NB4 (cell line): Measurements from ENCODE around the gene RPP30.

Source experiments
- DNase-seq: peaks from one replicate; pipeline ENCODE4 v3.0.0; 2010; ENCODE audit warnings: low read depth
- H3K4me3 ChIP-seq: one replicate; pipeline ENCODE4 v1.5.1; 2011; ENCODE audit warnings: mild to moderate bottlenecking, low read depth, low read length, moderate library complexity
- MYC ChIP-seq: IDR thresholded peaks from 2 replicates; pipeline ENCODE4 v1.6.1; 2011; ENCODE audit warnings: low read depth, low read length
- POLR2A ChIP-seq: IDR thresholded peaks from 2 replicates; pipeline ENCODE4 v1.6.1; 2011; ENCODE audit warnings: mild to moderate bottlenecking; ENCODE audit not compliant: insufficient read length; ENCODE audit errors: extremely low read depth
- TF ChIP-seq, protein P1 (sequence below): IDR thresholded peaks from 2 replicates; pipeline ENCODE4 v1.6.1; 2011; ENCODE audit warnings: low read depth, low read length
- TF ChIP-seq, protein P2 (sequence below): IDR thresholded peaks from one replicate; pipeline ENCODE4 v1.5.1; 2012; ENCODE audit warnings: low read depth, low read length

Gene RPP30

DNA sequence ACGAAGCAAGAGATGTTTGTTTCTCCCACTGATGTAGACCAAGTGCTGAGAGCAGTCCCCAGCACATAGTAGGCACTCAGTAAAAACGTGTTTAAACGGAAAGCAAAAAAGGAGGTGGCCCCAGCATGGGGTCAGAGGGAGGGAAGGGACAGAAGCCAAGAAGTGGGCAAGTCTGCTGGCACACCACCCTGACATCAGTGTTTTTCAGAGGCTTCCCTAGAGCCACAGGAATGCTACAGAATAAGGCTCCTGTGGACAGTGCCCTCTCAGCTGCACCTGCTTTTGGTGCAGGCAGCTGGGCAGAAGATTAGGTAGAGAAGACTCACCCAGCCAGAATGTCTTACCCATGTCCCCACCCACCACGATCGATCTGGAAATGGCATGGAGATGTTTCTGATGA lies 57.4 kb downstream of the RPP30 start:
- no peak for DNase-seq
- TF ChIP-seq, protein P1, sequence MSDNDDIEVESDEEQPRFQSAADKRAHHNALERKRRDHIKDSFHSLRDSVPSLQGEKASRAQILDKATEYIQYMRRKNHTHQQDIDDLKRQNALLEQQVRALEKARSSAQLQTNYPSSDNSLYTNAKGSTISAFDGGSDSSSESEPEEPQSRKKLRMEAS: no peak
- no peak for TF ChIP-seq MYC
- TF ChIP-seq, protein P2, sequence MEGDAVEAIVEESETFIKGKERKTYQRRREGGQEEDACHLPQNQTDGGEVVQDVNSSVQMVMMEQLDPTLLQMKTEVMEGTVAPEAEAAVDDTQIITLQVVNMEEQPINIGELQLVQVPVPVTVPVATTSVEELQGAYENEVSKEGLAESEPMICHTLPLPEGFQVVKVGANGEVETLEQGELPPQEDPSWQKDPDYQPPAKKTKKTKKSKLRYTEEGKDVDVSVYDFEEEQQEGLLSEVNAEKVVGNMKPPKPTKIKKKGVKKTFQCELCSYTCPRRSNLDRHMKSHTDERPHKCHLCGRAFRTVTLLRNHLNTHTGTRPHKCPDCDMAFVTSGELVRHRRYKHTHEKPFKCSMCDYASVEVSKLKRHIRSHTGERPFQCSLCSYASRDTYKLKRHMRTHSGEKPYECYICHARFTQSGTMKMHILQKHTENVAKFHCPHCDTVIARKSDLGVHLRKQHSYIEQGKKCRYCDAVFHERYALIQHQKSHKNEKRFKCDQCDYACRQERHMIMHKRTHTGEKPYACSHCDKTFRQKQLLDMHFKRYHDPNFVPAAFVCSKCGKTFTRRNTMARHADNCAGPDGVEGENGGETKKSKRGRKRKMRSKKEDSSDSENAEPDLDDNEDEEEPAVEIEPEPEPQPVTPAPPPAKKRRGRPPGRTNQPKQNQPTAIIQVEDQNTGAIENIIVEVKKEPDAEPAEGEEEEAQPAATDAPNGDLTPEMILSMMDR: no peak
- no peak for TF ChIP-seq POLR2A
- H3K4me3 ChIP-seq: no peak overlapping the region

- H3K4me3 ChIP-seq: no peak overlapping the region
- DNase-seq: no peak
- TF ChIP-seq MYC (no peak), POLR2A (no peak)
- TF ChIP-seq, protein P1: no peak
- TF ChIP-seq, protein P2: no peak
Measured at GRCh38 chr10:90930070-90930837, 58.5 kb downstream of the RPP30 start.

- no peak overlapping the region for H3K4me3 ChIP-seq
- DNase-seq: no peak
- TF ChIP-seq MYC (no peak), POLR2A (no peak)
- TF ChIP-seq, protein P2: no peak
- TF ChIP-seq, protein P1: no peak
Measured at GRCh38 chr10:90930971-90931871, 59.4 kb downstream of the RPP30 start.

- TF ChIP-seq, protein P1: no peak
- TF ChIP-seq MYC: no peak
- TF ChIP-seq, protein P2: no peak
- no peak overlapping the region for H3K4me3 ChIP-seq
- no peak for DNase-seq
Measured at GRCh38 chr10:90935581-90936275, 64.0 kb downstream of the RPP30 start.

DNA sequence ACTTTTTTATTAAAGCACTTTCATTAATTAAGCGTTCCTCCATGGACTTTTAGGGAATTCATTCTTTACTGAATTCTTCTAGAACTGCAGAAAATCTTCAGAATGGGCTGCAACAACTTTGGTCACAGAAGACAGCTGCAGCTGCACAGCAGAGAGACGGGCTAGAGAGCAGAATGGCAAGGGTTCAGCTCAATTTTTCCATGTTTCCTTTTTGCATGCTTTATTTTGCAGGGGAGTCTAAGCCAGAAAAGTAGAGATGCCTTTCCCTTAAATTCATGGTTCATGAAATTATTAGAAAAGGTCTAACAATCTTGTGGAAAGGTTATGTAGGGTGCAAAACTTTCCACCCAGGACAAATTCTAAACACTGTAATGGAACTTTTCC lies 64.5 kb downstream of the RPP30 start:
- no peak overlapping the region for H3K4me3 ChIP-seq
- TF ChIP-seq, protein P1: no peak
- TF ChIP-seq MYC (no peak), POLR2A (no peak)
- TF ChIP-seq, protein P2: no peak
- no peak for DNase-seq
